D721Med (cell line): ENCODE results near the gene C8A.

Experiments
- DNase-seq: peaks from one replicate; pipeline ENCODE4 v3.0.0; 2011; ENCODE audit warnings: low spot score; ENCODE audit not compliant: insufficient read length
- FAIRE-seq: peaks from 2 replicates; lab custom pipeline; 2011; peaks lifted over from hg19 to GRCh38; lab: Jason Lieb, UNC
- CTCF ChIP-seq: IDR thresholded peaks from 2 replicates; pipeline ENCODE4 v1.5.1; 2012; ENCODE audit warnings: mild to moderate bottlenecking, control low read depth; ENCODE audit not compliant: insufficient read depth; ENCODE audit errors: missing control alignments

Gene C8A

GRCh38 chr1:56817716-56818463 is 36.7 kb upstream of the C8A start:
- no peak for FAIRE-seq
- DNase-seq = no peak

GRCh38 chr1:56819387-56819899 is 35.2 kb upstream of the C8A start, which contains the start of gene FYB2:
TSS of gene FYB2 (minus strand) at chr1:56819404. CDS start at chr1:56819290, 114 bp downstream.
- no peak for FAIRE-seq

More at GRCh38 chr1:56817716-56818463, 36.7 kb upstream of the C8A start:
- no peak for TF ChIP-seq CTCF

GRCh38 chr1:56820755-56821461 is 33.7 kb upstream of the C8A start:
- no peak for FAIRE-seq
- DNase-seq = peak; percentile 41
- TF ChIP-seq CTCF = peak; percentile 95

More at GRCh38 chr1:56819387-56819899, 35.2 kb upstream of the C8A start, which contains the start of gene FYB2:
- DNase-seq = no peak
- TF ChIP-seq CTCF = no peak

GRCh38 chr1:56821462-56821797 is 33.2 kb upstream of the C8A start:
- DNase-seq (no peak), FAIRE-seq (no peak)
- no peak for TF ChIP-seq CTCF

GRCh38 chr1:56824271-56824670 is 30.3 kb upstream of the C8A start:
- no peak for DNase-seq
- no peak for FAIRE-seq
- TF ChIP-seq CTCF = no peak

GRCh38 chr1:56824938-56825337 is 29.7 kb upstream of the C8A start:
- no peak for FAIRE-seq
- no peak for TF ChIP-seq CTCF
- DNase-seq = no peak
